Body of pancreas (tissue), 4 donors: ENCODE results near the gene ENTPD8.

Source experiments
- POLR2A ChIP-seq, 3 donors: fragments of 450-650 bp; IDR thresholded peaks; one replicate each; pipeline ENCODE4 v1.6.1; 2016; ENCODE audit warnings: antibody characterized with exemption in 3 of 3, mild to moderate bottlenecking in 2 of 3
- TF ChIP-seq, protein P1 (sequence below), 7 experiments: fragments of 450-650 bp in 4 of 7; fragments of 200-600 bp in 3 of 7; sonication (generic) in 3 of 7; IDR thresholded peaks; one replicate each; pipeline ENCODE4 v1.5.1; 2016 to 2019; ENCODE audit warnings: antibody characterized with exemption in 7 of 7

- TF ChIP-seq, protein P1, sequence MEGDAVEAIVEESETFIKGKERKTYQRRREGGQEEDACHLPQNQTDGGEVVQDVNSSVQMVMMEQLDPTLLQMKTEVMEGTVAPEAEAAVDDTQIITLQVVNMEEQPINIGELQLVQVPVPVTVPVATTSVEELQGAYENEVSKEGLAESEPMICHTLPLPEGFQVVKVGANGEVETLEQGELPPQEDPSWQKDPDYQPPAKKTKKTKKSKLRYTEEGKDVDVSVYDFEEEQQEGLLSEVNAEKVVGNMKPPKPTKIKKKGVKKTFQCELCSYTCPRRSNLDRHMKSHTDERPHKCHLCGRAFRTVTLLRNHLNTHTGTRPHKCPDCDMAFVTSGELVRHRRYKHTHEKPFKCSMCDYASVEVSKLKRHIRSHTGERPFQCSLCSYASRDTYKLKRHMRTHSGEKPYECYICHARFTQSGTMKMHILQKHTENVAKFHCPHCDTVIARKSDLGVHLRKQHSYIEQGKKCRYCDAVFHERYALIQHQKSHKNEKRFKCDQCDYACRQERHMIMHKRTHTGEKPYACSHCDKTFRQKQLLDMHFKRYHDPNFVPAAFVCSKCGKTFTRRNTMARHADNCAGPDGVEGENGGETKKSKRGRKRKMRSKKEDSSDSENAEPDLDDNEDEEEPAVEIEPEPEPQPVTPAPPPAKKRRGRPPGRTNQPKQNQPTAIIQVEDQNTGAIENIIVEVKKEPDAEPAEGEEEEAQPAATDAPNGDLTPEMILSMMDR (IDR thresholded peaks at IDR 0.05), result no peak
- TF ChIP-seq POLR2A (IDR thresholded peaks at IDR 0.05), result no peak
Measured at GRCh38 chr9:137405677-137406081, 35.5 kb downstream of the ENTPD8 start.
